GM12878 (cell line): ENCODE measurements around the gene WFDC8. TPM values are rescaled to one million over a fixed set of nuclear protein-coding genes. Genes with fewer than 3 reads are reported as not detected.

Experiments
- ATAC-seq: fragments of 200-7000 bp; cut with Tn5 transposase; 3 replicates; pipeline ENCODE4 v1.9.1; 2020; ENCODE audit warnings: mild to moderate bottlenecking, moderate library complexity
- BruUV-seq: library from RNA; stranded (reverse); fragments of 400-500 nt; replicated peaks from 2 replicates; lab custom pipeline; 2021; lab: Mats Ljungman, UMichigan
- CTCF ChIA-PET: fragments of 300-600 bp; sonication (Branson Sonifier 250); formaldehyde crosslinking; extraction: SDS; loops from one replicate; lab custom pipeline; 2021; ENCODE audit warnings: inconsistent platforms; lab: Yijun Ruan, JAX
- POLR2A ChIA-PET: fragments of 350-600 bp; formaldehyde crosslinking; extraction: SDS; loops from one replicate; lab custom pipeline; 2021; ENCODE audit warnings: inconsistent platforms; lab: Charles Lee
- RAD21 ChIA-PET: fragments of 300-600 bp; sonication (Branson Sonifier 250); formaldehyde crosslinking; loops from one replicate; lab custom pipeline; 2023; ENCODE audit warnings: antibody characterized with exemption; ENCODE audit not compliant: unreplicated experiment; lab: Charles Lee
- SMC1A ChIA-PET: fragments of 300-600 bp; sonication (Branson Sonifier 250); formaldehyde crosslinking; loops from one replicate; lab custom pipeline; 2023; ENCODE audit not compliant: unreplicated experiment, uncharacterized antibody; lab: Charles Lee
- DNase-seq: peaks from one replicate; pipeline ENCODE4 v3.0.0-alpha.2; 2011; ENCODE audit warnings: low read depth, low spot score
- FAIRE-seq: peaks from 3 replicates; lab custom pipeline; 2011; peaks lifted over from hg19 to GRCh38; lab: Jason Lieb, UNC
- H2AFZ ChIP-seq: 2 replicates; pipeline ENCODE4 v1.6.0; 2011; ENCODE audit warnings: low read depth, low read length, control low read depth; ENCODE audit not compliant: control insufficient read depth
- H3K27ac ChIP-seq: 2 replicates; pipeline ENCODE4 v1.5.1; 2011; ENCODE audit warnings: control low read depth; ENCODE audit not compliant: control insufficient read depth, insufficient read depth
- H3K27me3 ChIP-seq, 2 experiments: replicated peaks in 1 of 2; 2 replicates each; pipeline versions ENCODE4 v1.6.0 to v1.6.1; 2011; ENCODE audit warnings: low read length in 1 of 2; ENCODE audit not compliant: control insufficient read depth in 2 of 2, insufficient read depth in 2 of 2
- H3K36me3 ChIP-seq, 2 experiments: 2 replicates each; pipeline ENCODE4 v1.5.1; 2011; ENCODE audit warnings: low read length in 1 of 2; ENCODE audit not compliant: control insufficient read depth in 2 of 2, insufficient read depth in 2 of 2
- H3K4me1 ChIP-seq: 2 replicates; pipeline ENCODE4 v1.6.1; 2011; ENCODE audit warnings: mild to moderate bottlenecking, low read length, moderate library complexity, mixed read lengths; ENCODE audit not compliant: control insufficient read depth, insufficient read depth
- H3K4me2 ChIP-seq: 2 replicates; pipeline ENCODE4 v1.6.0; 2011; ENCODE audit warnings: control low read depth; ENCODE audit not compliant: control insufficient read depth, insufficient read depth
- H3K4me3 ChIP-seq: fragments of 200-600 bp; sonication (generic); 2 replicates; pipeline ENCODE4 v1.5.1; 2016
- H3K79me2 ChIP-seq: 2 replicates; pipeline ENCODE4 v1.6.0; 2011; ENCODE audit warnings: low read length; ENCODE audit not compliant: control insufficient read depth, insufficient read depth
- H3K9ac ChIP-seq: 2 replicates; pipeline ENCODE4 v1.8.0; 2011; ENCODE audit warnings: low read length, control low read depth, mixed read lengths; ENCODE audit not compliant: control insufficient read depth, insufficient read depth
- H3K9me3 ChIP-seq: replicated peaks from 3 replicates; pipeline ENCODE4 v1.5.1; 2011; ENCODE audit warnings: mild to moderate bottlenecking, low read length; ENCODE audit not compliant: control insufficient read depth, insufficient read depth
- H4K20me1 ChIP-seq: 2 replicates; pipeline ENCODE4 v1.6.0; 2011; ENCODE audit not compliant: control insufficient read depth, insufficient read depth
- LARP7 ChIP-seq: fragments of 450-650 bp; IDR thresholded peaks from 2 replicates; pipeline ENCODE4 v1.6.1; 2017; ENCODE audit warnings: mild to moderate bottlenecking
- NFIC ChIP-seq: IDR thresholded peaks from 2 replicates; pipeline ENCODE4 v1.6.1; 2012; ENCODE audit warnings: low read depth, mild to moderate bottlenecking, inconsistent platforms, low read length, moderate library complexity
- NFYA ChIP-seq: IDR thresholded peaks from 2 replicates; pipeline ENCODE4 v1.6.1; 2011; ENCODE audit warnings: low read depth, mild to moderate bottlenecking, low read length, improper control_type of control experiment, borderline replicate concordance
- POLR2AphosphoS5 ChIP-seq: IDR thresholded peaks from 2 replicates; pipeline ENCODE4 v1.6.1; 2011; ENCODE audit warnings: mild to moderate bottlenecking, low read length, inconsistent platforms
- SPI1 ChIP-seq: IDR thresholded peaks from 2 replicates; pipeline ENCODE4 v1.6.1; 2011; ENCODE audit warnings: low read depth, mild to moderate bottlenecking, low read length, moderate library complexity, borderline replicate concordance; ENCODE audit not compliant: insufficient read depth
- WGBS: methylation state at CpG from one replicate; pipeline ENCODE4 v1.1.6; 2016; ENCODE audit warnings: low lambda C conversion rate; ENCODE audit not compliant: insufficient replicate concordance, insufficient coverage; ENCODE audit errors: missing lambda C conversion rate; 5-methylcytosine and 5-hydroxymethylcytosine counted together
- in situ Hi-C: fragments of 300-500 bp; cut with MboI; formaldehyde crosslinking; loops from 9 replicates; pipeline ENCODE4 v1.14.3; 2018; ENCODE audit warnings: mixed read lengths
- intact Hi-C: fragments of 100-400 bp; cut with micrococcal nuclease; formaldehyde crosslinking; loops from one replicate; pipeline ENCODE4 v1.14.2; 2022; ENCODE audit not compliant: unreplicated experiment
- polyA plus RNA-seq, 11 experiments: library from polyadenylated mRNA; depleted of rRNA in 4 of 11; unstranded in 6 of 11; stranded (reverse) in 5 of 11; fragments of >200 nt; fragmentation: Nextera tagmentation in 4 of 11; fragmentation: Illumina TruSeq in 1 of 11; extraction: Ambion mirVana in 4 of 11; extraction: Trizol in 1 of 11; gene quantifications; 1 replicate in 1 of 11; 2 replicates in 10 of 11; pipeline versions ENCODE4 v1.2.1 to v1.2.3, GENCODE V29; 2011 to 2016; ENCODE audit warnings: inconsistent platforms in 2 of 11, missing spikeins in 2 of 11, low read depth in 1 of 11
- total RNA-seq, 4 experiments: library from RNA; depleted of rRNA in 3 of 4; stranded (reverse); fragments of >200 nt in 3 of 4; fragmentation: Illumina TruSeq in 1 of 4; extraction: Trizol in 1 of 4; gene quantifications; 2 replicates each; pipeline versions ENCODE4 v1.2.1 to v1.2.3, GENCODE V29; 2013 to 2021
- TF ChIP-seq, protein P1 (sequence below): IDR thresholded peaks from 2 replicates; pipeline ENCODE4 v1.6.1; 2012; ENCODE audit warnings: low read depth, low read length, improper control_type of control experiment
- TF ChIP-seq, protein P2 (sequence below): fragments of 450-650 bp; formaldehyde crosslinking; IDR thresholded peaks from 2 replicates; pipeline ENCODE4 v1.4.0; 2022; ENCODE audit warnings: mild to moderate bottlenecking, moderate library complexity

WFDC8 gene
- total and polyA plus RNA-seq, 10 of the 15 experiments (the other 5 are each of a cell fraction or from before 2014, with no cell fraction given), result not detected

DNA sequence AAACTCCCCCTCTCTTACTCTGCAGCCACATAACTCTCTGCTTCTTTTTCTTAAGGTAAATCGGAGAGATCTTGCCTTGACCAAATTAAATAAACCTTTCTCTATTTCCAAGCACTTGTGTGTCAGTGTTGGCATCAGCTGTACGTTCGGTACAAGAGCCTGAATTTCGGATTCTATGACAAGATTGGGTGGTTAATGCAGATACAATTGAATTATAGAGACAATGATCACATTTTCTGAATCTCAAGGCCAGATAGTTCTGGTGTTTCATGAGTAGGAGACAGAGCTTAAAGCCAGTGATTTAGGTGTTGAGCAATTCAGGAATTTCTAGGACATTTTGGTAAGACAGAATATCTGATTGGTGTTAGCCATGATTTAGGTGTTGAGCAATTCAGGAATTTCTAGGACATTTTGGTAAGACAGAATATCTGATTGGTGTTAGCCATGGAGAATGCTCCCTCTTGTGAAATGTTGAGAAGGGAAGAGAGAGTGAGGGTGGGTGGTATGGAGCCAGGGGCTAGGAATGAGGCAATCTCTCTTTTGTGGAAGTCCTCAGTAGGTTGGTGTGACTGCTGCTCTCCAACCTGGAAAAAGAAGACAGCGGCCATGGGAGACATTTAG lies 68.7 kb downstream of the WFDC8 start:
- intact Hi-C loops (no loop called here), in situ Hi-C loops (no loop called here)
- BruUV-seq, result no TSS peak
- no peak for ATAC-seq
- H3K79me2 ChIP-seq, result no peaks in the 10 kb centered on the region
- no peak overlapping the region for H3K27ac ChIP-seq
- ChIA-PET POLR2A (no interaction called here), CTCF (no interaction called here), RAD21 (no interaction called here), SMC1A (no interaction called here)
- H3K9me3 ChIP-seq, result no peaks in the 10 kb centered on the region; the same call in 2 of the 3 replicates
- DNase-seq, result no peak
- no peaks in the 10 kb centered on the region for H3K27me3 ChIP-seq
- H3K4me2 ChIP-seq, result no peak overlapping the region
- H3K4me3 ChIP-seq, result no peak overlapping the region
- no peak overlapping the region for H3K9ac ChIP-seq
- no peaks in the 10 kb centered on the region for H3K36me3 ChIP-seq
- H4K20me1 ChIP-seq, result no peaks in the 10 kb centered on the region
- TF ChIP-seq LARP7 (no peak), NFYA (no peak), POLR2AphosphoS5 (no peak), NFIC (no peak), SPI1 (no peak)
- TF ChIP-seq, protein P1, sequence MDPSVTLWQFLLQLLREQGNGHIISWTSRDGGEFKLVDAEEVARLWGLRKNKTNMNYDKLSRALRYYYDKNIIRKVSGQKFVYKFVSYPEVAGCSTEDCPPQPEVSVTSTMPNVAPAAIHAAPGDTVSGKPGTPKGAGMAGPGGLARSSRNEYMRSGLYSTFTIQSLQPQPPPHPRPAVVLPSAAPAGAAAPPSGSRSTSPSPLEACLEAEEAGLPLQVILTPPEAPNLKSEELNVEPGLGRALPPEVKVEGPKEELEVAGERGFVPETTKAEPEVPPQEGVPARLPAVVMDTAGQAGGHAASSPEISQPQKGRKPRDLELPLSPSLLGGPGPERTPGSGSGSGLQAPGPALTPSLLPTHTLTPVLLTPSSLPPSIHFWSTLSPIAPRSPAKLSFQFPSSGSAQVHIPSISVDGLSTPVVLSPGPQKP, result no peak
- TF ChIP-seq, protein P2, sequence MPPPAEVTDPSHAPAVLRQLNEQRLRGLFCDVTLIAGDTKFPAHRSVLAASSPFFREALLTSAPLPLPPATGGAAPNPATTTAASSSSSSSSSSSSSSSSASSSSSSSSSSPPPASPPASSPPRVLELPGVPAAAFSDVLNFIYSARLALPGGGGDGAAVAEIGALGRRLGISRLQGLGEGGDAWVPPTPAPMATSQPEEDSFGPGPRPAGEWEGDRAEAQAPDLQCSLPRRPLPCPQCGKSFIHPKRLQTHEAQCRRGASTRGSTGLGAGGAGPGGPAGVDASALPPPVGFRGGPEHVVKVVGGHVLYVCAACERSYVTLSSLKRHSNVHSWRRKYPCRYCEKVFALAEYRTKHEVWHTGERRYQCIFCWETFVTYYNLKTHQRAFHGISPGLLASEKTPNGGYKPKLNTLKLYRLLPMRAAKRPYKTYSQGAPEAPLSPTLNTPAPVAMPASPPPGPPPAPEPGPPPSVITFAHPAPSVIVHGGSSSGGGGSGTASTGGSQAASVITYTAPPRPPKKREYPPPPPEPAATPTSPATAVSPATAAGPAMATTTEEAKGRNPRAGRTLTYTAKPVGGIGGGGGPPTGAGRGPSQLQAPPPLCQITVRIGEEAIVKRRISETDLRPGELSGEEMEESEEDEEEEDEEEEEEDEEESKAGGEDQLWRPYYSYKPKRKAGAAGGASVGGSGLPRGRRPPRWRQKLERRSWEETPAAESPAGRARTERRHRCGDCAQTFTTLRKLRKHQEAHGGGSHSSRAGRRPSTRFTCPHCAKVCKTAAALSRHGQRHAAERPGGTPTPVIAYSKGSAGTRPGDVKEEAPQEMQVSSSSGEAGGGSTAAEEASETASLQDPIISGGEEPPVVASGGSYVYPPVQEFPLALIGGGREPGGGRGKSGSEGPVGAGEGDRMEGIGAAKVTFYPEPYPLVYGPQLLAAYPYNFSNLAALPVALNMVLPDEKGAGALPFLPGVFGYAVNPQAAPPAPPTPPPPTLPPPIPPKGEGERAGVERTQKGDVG (CRISPR knock-in tag), result no peak
- H3K4me1 ChIP-seq, result peaks cover 5% of the 10 kb centered on the region
- no peak overlapping the region for H2AFZ ChIP-seq
- FAIRE-seq, result no peak
- WGBS, result under 1% methylated on average over 5 of the region's 5 CpGs
